Smooth muscle cell (in vitro differentiated cells): Measurements from ENCODE around the gene TEX48. TPM values are rescaled to one million over a fixed set of nuclear protein-coding genes. Genes with fewer than 3 reads are reported as not detected.

Experiments used
- DNase-seq: peaks from one replicate; lab custom pipeline; 2025; ENCODE audit not compliant: unreplicated experiment; lab: John Stamatoyannopoulos, UW
- H2AFZ ChIP-seq: fragments of 200-600 bp; sonication (generic); 2 replicates; pipeline ENCODE4 v1.6.0; 2016; ENCODE audit warnings: antibody characterized with exemption, low read depth, mild to moderate bottlenecking
- H3F3A ChIP-seq: fragments of 200-600 bp; sonication (generic); 2 replicates; pipeline ENCODE4 v1.6.0; 2017; ENCODE audit warnings: antibody characterized with exemption, low read depth
- H3K27ac ChIP-seq: fragments of 200-600 bp; sonication (generic); 2 replicates; pipeline ENCODE4 v1.5.1; 2016; ENCODE audit warnings: low read depth, mild to moderate bottlenecking
- H3K27me3 ChIP-seq: fragments of 200-600 bp; sonication (generic); 2 replicates; pipeline ENCODE4 v1.6.1; 2016; ENCODE audit warnings: low read depth, mild to moderate bottlenecking
- H3K36me3 ChIP-seq: fragments of 200-600 bp; sonication (generic); 2 replicates; pipeline ENCODE4 v1.5.1; 2016; ENCODE audit warnings: low read depth
- H3K4me1 ChIP-seq: fragments of 200-600 bp; sonication (generic); 2 replicates; pipeline ENCODE4 v1.5.1; 2016; ENCODE audit warnings: low read depth
- H3K4me2 ChIP-seq: fragments of 200-600 bp; sonication (generic); 2 replicates; pipeline ENCODE4 v1.6.0; 2016; ENCODE audit warnings: mild to moderate bottlenecking
- H3K4me3 ChIP-seq: fragments of 200-600 bp; sonication (generic); 2 replicates; pipeline ENCODE4 v1.5.1; 2016; ENCODE audit warnings: mild to moderate bottlenecking
- H3K79me2 ChIP-seq: fragments of 200-600 bp; sonication (generic); 2 replicates; pipeline ENCODE4 v1.6.0; 2016; ENCODE audit warnings: low read depth, mild to moderate bottlenecking
- H3K9ac ChIP-seq: fragments of 200-600 bp; sonication (generic); 2 replicates; pipeline ENCODE4 v1.6.0; 2016; ENCODE audit warnings: low read depth
- H3K9me3 ChIP-seq: fragments of 200-600 bp; sonication (generic); replicated peaks from 2 replicates; pipeline ENCODE4 v1.5.1; 2016; ENCODE audit warnings: low read depth
- H4K20me1 ChIP-seq: fragments of 200-600 bp; sonication (generic); 2 replicates; pipeline ENCODE4 v1.6.0; 2016; ENCODE audit warnings: low read depth
- WGBS: methylation state at CpG from one replicate; pipeline ENCODE4 v1.1.7; 2016; ENCODE audit warnings: low lambda C conversion rate; 5-methylcytosine and 5-hydroxymethylcytosine counted together
- polyA plus RNA-seq: library from polyadenylated mRNA; unstranded; fragments of >200 nt; fragmentation: Nextera tagmentation; extraction: Ambion mirVana; gene quantifications from 2 replicates; pipeline ENCODE4 v1.2.1, GENCODE V29; 2016
- total RNA-seq: library from RNA; depleted of rRNA; stranded (reverse); fragments of >200 nt; gene quantifications from 2 replicates; pipeline ENCODE4 v1.2.3, GENCODE V29; 2014
- TF ChIP-seq, protein P1 (sequence below): fragments of 200-600 bp; sonication (generic); IDR thresholded peaks from 2 replicates; pipeline ENCODE4 v1.5.1; 2017; ENCODE audit warnings: borderline replicate concordance, mild to moderate bottlenecking, antibody characterized with exemption; ENCODE audit not compliant: insufficient read depth, poor library complexity, severe bottlenecking

The TEX48 gene
- total and polyA plus RNA-seq, 2 experiments from 2014 or later, result not detected

DNA sequence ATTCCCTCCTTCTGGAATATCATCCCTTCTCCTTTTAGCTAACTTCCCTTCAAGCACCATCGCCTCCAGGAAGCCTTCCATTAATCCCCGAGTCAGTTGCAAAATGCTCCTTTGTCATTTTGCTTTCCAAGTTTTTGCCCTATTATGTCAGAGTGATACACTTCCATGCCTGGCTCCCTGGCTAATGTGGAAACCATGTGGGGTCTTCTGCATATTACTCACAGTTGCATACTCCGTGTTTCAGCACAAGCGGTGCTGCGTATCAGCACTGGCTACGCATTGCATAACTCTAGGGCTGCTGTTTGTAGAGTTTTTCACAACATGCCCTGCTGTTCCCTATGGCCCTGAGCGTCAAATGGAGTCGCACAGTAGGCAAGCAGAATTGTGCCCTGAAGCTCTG is 26.3 kb downstream of the TEX48 start:
- H2AFZ ChIP-seq, result no peak overlapping the region
- WGBS, result 62% methylated on average over 8 of the region's 8 CpGs

DNA sequence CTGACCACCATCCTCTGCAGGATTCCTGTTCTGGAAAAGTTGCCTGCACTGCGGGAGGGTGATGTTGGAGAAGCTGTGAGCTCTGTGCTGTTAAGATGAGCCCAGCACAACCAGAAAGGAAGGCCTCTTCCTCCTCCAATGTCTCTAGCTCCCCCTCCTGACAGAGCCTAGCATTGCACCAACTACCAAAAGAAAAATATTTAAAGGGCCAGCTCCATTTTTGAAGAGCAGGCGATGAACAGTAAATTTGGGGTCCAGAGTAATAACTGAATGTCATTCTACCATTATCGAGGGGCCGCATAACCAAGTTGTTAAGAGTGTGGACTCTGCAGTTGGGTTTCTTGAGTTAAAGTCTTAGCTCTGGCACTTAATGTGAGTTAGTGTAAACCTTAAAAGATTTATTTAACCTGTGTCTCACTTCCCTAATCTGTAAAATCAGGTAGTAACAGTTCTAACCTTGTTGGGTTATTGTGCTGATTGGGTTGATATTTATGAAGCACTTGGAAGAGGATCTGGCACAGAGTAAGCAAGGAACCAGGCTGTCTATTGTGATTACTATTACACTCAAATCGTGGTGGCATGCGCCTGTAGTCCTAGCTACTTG is 28.3 kb downstream of the TEX48 start:
- H3K9ac ChIP-seq, result no peak overlapping the region
- H3F3A ChIP-seq, result no peaks in the 10 kb centered on the region
- H3K4me2 ChIP-seq, result no peak overlapping the region
- H3K27ac ChIP-seq, result peak overlapping the region; percentile 40
- H3K4me1 ChIP-seq, result no peaks in the 10 kb centered on the region
- H3K9me3 ChIP-seq, result no peaks in the 10 kb centered on the region
- 37% methylated on average over 6 of the region's 6 CpGs for WGBS
- DNase-seq, result peak; percentile 39
- TF ChIP-seq, protein P1, sequence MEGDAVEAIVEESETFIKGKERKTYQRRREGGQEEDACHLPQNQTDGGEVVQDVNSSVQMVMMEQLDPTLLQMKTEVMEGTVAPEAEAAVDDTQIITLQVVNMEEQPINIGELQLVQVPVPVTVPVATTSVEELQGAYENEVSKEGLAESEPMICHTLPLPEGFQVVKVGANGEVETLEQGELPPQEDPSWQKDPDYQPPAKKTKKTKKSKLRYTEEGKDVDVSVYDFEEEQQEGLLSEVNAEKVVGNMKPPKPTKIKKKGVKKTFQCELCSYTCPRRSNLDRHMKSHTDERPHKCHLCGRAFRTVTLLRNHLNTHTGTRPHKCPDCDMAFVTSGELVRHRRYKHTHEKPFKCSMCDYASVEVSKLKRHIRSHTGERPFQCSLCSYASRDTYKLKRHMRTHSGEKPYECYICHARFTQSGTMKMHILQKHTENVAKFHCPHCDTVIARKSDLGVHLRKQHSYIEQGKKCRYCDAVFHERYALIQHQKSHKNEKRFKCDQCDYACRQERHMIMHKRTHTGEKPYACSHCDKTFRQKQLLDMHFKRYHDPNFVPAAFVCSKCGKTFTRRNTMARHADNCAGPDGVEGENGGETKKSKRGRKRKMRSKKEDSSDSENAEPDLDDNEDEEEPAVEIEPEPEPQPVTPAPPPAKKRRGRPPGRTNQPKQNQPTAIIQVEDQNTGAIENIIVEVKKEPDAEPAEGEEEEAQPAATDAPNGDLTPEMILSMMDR, result peak; percentile 90
- H3K27me3 ChIP-seq, result no peaks in the 10 kb centered on the region
- H3K4me3 ChIP-seq, result no peak overlapping the region
- H2AFZ ChIP-seq, result no peak overlapping the region
- no peaks in the 10 kb centered on the region for H4K20me1 ChIP-seq
- H3K36me3 ChIP-seq, result no peaks in the 10 kb centered on the region
- H3K79me2 ChIP-seq, result no peaks in the 10 kb centered on the region

More for the DNA sequence above, 26.3 kb downstream of the TEX48 start:
- no peak for DNase-seq
- H3K4me2 ChIP-seq, result no peak overlapping the region
- H3K9me3 ChIP-seq, result no peaks in the 10 kb centered on the region
- no peaks in the 10 kb centered on the region for H3K4me1 ChIP-seq
- no peaks in the 10 kb centered on the region for H3K79me2 ChIP-seq
- TF ChIP-seq, protein P1, result no peak
- no peaks in the 10 kb centered on the region for H3F3A ChIP-seq
- no peak overlapping the region for H3K4me3 ChIP-seq
- no peaks in the 10 kb centered on the region for H4K20me1 ChIP-seq
- H3K9ac ChIP-seq, result no peak overlapping the region
- no peaks in the 10 kb centered on the region for H3K36me3 ChIP-seq
- no peaks in the 10 kb centered on the region for H3K27me3 ChIP-seq
- no peak overlapping the region for H3K27ac ChIP-seq

- TF ChIP-seq, protein P1, result no peak
- WGBS, result 82% methylated on average over 2 of the region's 2 CpGs
- no peaks in the 10 kb centered on the region for H4K20me1 ChIP-seq
- no peak overlapping the region for H3K9ac ChIP-seq
- no peak overlapping the region for H3K4me3 ChIP-seq
- H3K27me3 ChIP-seq, result no peaks in the 10 kb centered on the region
- no peaks in the 10 kb centered on the region for H3K79me2 ChIP-seq
- H3F3A ChIP-seq, result no peaks in the 10 kb centered on the region
- DNase-seq, result no peak
- no peaks in the 10 kb centered on the region for H3K9me3 ChIP-seq
- no peak overlapping the region for H3K4me2 ChIP-seq
- peak overlapping the region; percentile 40 for H3K27ac ChIP-seq
- no peak overlapping the region for H2AFZ ChIP-seq
- no peaks in the 10 kb centered on the region for H3K4me1 ChIP-seq
- no peaks in the 10 kb centered on the region for H3K36me3 ChIP-seq
Observed at GRCh38 chr9:114652776-114653555, 29.0 kb downstream of the TEX48 start.
